ENCODE measurements around the gene C9orf152. TPM values are rescaled to one million over a fixed set of nuclear protein-coding genes. Genes with fewer than 3 reads are reported as not detected.
"Not testable (repeated sequence)": the region's sequence is repeated elsewhere in the genome, so short reads cannot be mapped to it uniquely, and the experiment has no call there.

Gene C9orf152
- not detected for polyA plus RNA-seq (2013, experiment 1 of 2; ENCODE audit: insufficient read length)
- polyA plus RNA-seq (2013, experiment 2 of 2; ENCODE audit: insufficient read length), result 0.04 TPM

- no peak for DNase-seq
These were observed at the start of gene C9orf152 for GRCh38 chr9:110208031-110208430. Gene C9orf152 (minus strand): TSS chr9:110208159. CDS start chr9:110207579, 580 bp downstream.

GRCh38 chr9:110257097-110257841 is 49.3 kb upstream of the C9orf152 start:
- no peak for DNase-seq

GRCh38 chr9:110256380-110257096 is 48.6 kb upstream of the C9orf152 start, which contains the start of gene TXN:
Gene TXN (minus strand): TSS chr9:110256507. CDS start chr9:110256435, 72 bp downstream.
- DNase-seq, result peak; percentile 90

- peak; percentile 25 for DNase-seq
These were observed 47.8 kb upstream of the C9orf152 start for GRCh38 chr9:110255463-110256379.

- DNase-seq, result no peak
These were observed 47.1 kb upstream of the C9orf152 start for GRCh38 chr9:110255034-110255462.

GRCh38 chr9:110254500-110254899 is 46.5 kb upstream of the C9orf152 start:
- no peak for DNase-seq

GRCh38 chr9:110252509-110253139 is 44.7 kb upstream of the C9orf152 start:
- DNase-seq, result no peak

- not testable (repeated sequence) for DNase-seq
These were observed 43.8 kb upstream of the C9orf152 start for GRCh38 chr9:110251770-110252169.

- DNase-seq, result no peak
These were observed 43.3 kb upstream of the C9orf152 start for GRCh38 chr9:110251212-110251611.

- DNase-seq, result no peak
These were observed 41.6 kb upstream of the C9orf152 start for GRCh38 chr9:110249603-110250002.

- DNase-seq, result no peak
These were observed 40.4 kb upstream of the C9orf152 start for GRCh38 chr9:110248361-110248760.

- no peak for DNase-seq
These were observed 38.3 kb upstream of the C9orf152 start for GRCh38 chr9:110246214-110246613.

- no peak for DNase-seq
These were observed 36.7 kb upstream of the C9orf152 start for GRCh38 chr9:110244616-110245015.

- no peak for DNase-seq
These were observed 33.9 kb upstream of the C9orf152 start for GRCh38 chr9:110241858-110242321.

- DNase-seq, result peak; percentile 15
These were observed 33.4 kb upstream of the C9orf152 start for GRCh38 chr9:110241260-110241857.

- DNase-seq, result no peak
These were observed 32.2 kb upstream of the C9orf152 start for GRCh38 chr9:110240198-110240597.

- peak; percentile 9 for DNase-seq
These were observed 20.4 kb upstream of the C9orf152 start for GRCh38 chr9:110228321-110228720.

- DNase-seq, result no peak
These were observed 16.6 kb upstream of the C9orf152 start for GRCh38 chr9:110224583-110224982.

GRCh38 chr9:110220809-110221208 is 12.8 kb upstream of the C9orf152 start:
- no peak for DNase-seq

- peak; percentile 45 for DNase-seq
These were observed 9.7 kb upstream of the C9orf152 start for GRCh38 chr9:110217656-110218099.

Measured in fibroblast of skin of abdomen (primary cell).